ENCODE measurements around the gene MAT2B.

Gene MAT2B

DNA sequence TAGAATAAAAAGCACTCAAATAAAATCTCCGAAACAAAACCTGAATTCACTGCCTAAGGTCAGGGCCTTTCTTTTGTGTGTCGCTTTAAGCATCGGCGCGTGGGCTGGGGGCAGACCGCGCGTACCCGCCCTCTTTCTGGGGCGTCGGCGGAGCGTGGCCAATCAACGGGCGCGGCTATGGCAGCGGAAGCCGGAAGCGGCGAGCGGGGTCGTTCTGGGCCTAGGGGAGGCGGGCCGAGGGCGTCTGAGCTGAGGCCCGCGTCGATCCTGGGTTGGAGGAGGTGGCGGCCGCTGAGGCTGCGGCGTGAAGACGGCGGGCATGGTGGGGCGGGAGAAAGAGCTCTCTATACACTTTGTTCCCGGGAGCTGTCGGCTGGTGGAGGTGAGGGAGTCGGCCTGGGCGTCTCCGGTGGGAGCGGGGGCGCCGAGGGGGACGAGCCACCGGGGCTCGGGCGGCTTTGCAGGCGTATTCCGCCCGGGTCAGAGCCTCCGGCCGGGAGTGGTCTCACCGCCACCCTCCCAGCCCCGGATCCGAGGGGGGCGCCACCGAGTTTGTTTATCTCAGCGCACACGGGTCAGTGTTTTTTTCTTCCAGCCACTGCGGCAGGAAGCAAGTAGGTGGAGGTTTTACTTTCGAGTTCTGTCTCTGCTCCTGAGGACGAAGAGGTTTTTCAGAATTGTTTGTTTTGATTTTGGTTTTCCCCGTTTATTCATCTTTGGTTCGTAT is at the start of gene MAT2B:
TSS of gene MAT2B (plus strand) at position 252 of the 727 bp plus-strand sequence. CDS start at position 320, 68 bp downstream.
- peak; percentile 91 to 96 for DNase-seq

DNA sequence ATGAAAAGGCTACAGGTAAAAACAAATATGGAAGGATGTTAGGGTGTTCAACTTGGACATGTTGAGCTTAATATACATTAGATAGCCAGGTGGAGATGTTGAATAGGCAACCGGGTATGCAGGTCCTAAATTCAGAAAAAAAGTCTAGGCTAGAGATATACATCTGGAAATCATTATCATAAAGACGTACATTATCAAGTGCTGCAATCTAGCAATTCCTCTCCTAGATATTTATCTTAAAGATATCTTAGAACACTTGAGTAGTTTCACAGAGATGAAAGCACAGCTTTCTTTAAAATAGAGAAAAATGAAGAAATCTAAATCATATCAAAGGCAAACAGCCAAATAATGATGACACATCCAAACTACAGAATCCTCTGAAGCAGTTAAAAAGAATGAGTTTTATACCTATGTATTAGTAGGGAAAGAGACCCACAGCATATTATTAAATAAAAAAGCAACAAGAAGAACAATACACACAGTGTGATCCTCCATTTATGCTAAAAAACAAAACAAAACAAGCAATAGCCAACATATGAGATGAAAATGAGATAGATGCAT is 49.3 kb upstream of the MAT2B start:
- no peak for DNase-seq

DNA sequence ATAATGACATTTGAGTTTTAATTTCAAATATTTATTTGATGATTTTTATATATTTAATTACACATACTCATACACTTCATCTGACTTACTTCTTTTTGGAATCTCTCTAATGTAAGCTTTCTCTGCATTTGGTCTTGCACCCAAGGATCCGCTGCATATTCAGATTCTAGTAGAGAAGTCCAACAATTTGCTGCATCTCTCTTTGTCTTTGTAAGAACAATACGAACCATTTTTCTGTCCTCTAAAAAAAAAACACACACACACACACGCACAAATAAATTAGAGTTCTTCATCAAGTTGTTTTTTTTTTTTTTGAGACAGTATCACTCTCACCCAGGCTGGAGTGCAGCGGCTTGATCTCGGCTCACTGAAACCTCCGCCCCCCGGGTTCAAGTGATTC is 48.6 kb upstream of the MAT2B start:
- no peak for DNase-seq

DNA sequence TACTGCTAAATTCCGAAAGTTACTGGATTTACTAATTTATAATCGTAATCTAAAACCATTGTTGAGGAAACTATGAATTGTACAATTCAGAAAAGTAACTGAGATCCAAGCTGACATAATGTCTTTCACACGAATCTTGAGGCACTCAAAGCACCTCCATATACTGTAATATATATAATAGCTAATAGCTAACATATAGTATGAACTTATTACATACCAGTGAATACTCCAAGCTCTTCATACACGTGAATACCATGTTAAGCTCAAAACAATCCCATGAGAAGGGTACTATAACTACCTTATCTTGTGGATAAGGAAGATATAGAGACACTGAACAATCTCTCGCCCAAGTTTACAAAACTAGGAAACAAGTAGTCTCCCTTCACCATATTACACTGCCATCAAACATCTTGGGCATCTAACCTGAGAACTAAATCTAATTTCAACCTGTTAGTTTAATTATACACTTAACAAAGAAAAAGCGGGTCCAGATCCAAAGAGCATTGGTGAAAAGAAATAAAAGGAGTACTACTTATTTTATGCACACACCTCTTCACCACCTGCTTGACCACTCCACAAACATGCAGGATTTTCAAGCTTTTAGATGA is 46.5 kb upstream of the MAT2B start:
- no peak for DNase-seq

GRCh38 chr5:163459462-163459818 is 46.0 kb upstream of the MAT2B start:
- peak in 1 of 2 donors; percentile 13 for DNase-seq

DNA sequence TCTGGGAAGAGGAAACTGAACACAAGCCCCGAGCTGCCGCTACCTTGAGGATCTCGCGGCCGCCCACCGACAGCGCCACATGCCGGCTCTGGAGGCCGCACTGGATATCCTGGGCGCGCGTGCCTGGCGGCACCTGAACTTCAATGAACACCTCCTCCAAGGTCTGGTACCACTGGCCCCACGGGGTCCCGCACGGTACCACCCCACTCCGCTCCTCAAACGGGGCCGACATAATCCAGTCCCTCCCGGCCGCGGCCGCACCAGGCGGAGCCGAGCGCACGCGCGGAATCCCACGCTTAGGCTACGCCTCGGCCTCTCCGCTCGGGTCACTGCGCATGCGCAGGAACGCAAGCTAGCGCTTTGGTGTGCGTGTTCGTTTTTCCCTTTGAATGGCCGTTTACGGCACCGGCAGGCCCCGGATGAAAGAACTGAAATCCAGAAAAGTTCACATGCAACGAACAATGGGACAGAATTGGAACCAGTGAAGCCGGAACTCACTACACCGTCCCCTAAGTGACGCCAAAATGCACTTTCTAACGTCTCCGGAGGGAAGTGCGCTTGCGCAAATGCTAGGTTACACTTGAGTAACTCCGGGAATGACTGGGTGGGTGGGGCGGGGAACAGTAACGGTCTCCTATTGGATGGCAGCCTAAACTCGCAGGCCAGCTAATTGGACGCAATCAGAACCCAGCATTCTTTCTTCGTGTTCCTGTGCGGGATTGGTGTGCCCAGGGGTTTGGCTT is 45.4 kb upstream of the MAT2B start, which contains the start of gene NUDCD2:
TSS of gene NUDCD2 (minus strand) at position 284 of the 743 bp plus-strand sequence. CDS start at position 232, 52 bp downstream.
- peak; percentile 96 to 98 for DNase-seq

DNA sequence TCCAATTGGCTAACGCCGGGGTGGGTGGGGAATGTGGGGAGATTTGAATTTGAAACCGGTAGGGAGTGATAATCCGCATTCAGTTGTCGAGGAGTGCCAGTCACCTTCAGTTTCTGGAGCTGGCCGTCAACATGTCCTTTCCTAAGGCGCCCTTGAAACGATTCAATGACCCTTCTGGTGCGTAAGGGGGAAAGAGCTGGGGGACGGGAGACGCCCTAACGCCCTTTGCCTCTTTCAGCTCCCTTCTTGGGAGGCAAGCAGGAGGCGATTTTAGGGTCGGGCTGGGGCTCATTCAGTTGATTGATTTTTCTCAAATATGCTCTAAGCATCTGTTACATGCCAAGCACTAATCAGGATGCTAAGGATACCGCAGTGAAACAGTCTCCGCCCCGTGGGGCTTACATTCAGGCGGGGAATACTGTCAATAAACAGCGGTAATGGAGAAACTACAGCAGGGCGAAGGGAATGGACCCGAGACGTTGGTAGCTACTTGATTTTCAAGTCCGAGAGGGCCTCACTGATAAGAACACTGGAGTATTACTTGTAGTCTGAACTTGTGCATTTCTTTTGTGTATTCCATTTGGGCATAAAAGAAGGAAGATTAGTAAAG is 44.8 kb upstream of the MAT2B start, which contains the start of gene HMMR:
TSS of gene HMMR (plus strand) at position 71 of the 610 bp plus-strand sequence. CDS start at position 132, 61 bp downstream.
- no peak for DNase-seq

GRCh38 chr5:163463063-163463435 is 42.4 kb upstream of the MAT2B start:
- no peak for DNase-seq

DNA sequence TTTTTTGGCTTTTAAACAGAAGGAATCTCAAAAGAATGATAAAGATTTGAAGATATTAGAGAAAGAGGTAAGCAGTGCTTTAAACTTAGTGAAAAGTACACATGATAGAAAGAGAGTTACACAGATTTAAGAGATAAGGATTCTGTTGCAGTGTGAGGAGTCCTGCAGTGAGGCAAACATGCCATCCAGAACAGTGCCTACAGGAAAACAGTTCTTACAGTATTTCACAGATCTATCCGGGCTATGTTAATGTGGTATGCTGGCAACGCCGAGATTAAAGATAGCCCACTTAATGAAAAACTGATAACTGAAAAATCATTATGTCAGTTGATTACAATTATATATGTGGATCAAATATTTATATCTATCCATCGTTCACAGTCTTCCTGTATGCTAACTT is 37.7 kb upstream of the MAT2B start:
- no peak for DNase-seq

- no peak for DNase-seq
Observed at GRCh38 chr5:163473635-163474243, 31.7 kb upstream of the MAT2B start.

DNA sequence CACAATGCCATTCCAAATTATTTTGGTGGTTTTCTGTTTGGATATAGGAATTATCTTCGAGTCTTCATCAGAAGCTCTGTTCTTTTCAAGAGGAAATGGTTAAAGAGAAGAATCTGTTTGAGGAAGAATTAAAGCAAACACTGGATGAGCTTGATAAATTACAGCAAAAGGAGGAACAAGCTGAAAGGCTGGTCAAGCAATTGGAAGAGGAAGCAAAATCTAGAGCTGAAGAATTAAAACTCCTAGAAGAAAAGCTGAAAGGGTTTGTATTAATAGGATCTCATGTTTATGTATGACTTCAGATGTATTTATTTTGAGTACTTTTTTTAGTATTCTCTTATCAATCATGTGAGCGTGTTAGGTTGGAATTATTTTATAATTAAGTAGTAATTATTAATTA is 30.0 kb upstream of the MAT2B start:
- peak in 1 of 2 donors; percentile 11 for DNase-seq

DNA sequence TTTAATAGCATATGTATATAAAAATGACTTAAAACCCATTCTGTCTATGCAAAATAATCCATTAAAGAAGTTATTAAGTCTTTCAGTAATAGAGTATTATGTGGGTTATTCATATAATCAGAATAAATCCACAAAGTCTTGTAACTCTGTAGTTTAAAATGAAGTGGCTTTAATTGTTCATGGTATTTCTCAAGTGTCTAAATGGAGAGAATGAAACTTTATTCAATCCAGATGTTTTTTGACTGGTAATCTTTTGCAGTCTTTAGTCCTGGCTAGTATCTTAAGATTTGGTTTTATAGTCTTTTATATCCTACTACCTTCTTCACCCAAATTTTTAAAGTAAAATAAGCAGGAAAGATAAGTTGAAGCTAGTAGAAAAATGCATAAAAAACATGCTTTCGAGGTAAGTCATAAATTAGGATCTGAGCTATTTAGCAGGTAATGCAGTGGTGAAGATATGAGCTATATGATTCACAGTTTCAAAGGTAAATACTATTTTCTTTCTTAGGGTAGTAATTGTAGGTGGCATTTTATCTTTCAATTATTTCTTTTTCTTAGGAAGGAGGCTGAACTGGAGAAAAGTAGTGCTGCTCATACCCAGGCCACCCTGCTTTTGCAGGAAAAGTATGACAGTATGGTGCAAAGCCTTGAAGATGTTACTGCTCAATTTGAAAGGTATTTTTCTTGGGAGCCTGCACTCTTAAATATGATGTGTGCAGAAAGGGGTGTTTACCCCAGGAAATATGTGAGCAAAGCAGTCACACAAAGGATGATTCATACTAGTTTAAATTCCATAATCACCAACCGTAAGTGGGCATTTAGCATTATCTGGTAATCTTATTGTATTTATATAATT is 27.1 kb upstream of the MAT2B start:
- no peak for DNase-seq

GRCh38 chr5:163478982-163479271 is 26.5 kb upstream of the MAT2B start:
- DNase-seq = no peak

- no peak for DNase-seq
Observed at GRCh38 chr5:163489055-163489744, 16.2 kb upstream of the MAT2B start.

DNA sequence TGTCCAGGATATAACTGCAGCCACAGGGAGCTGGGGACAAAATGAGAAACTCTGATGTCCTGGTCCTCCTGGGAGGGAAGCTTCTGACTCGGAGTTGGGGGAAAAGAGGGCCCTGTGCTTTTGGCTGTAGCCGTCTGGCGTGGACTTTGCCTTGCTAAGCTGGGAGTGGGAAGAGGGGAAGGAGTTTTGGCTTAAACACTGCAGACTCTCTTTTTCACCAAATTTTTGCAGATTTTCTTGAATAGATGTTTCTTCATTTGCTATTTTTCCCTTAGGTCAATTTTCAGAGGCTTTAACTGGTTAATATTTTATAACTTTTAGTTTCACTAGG is 15.7 kb upstream of the MAT2B start:
- no peak for DNase-seq

GRCh38 chr5:163496286-163496685 is 9.1 kb upstream of the MAT2B start:
- no peak for DNase-seq

- no peak for DNase-seq
Observed at GRCh38 chr5:163497315-163497714, 8.1 kb upstream of the MAT2B start.

DNA sequence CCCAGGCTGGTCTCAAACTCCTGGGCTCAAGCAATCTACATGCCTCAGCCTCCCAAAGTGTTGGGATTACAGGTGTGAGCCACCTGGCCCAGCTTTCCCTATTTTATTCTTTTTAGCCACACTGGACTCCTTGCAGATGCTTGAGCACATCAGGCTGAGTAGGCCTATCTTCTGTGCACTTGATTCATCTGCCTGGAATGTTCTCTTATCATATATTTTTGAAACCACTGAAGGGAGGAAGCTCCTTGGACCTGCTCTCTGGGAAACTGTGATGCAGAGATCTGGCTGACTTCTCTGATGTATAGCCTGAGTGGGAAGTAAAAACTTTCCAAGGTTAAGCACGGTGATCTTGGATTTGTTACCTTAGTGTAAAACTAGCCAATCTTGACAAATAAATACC is 6.5 kb upstream of the MAT2B start:
- no peak for DNase-seq

- DNase-seq = no peak
Observed at GRCh38 chr5:163502521-163502920, 2.9 kb upstream of the MAT2B start.

DNA sequence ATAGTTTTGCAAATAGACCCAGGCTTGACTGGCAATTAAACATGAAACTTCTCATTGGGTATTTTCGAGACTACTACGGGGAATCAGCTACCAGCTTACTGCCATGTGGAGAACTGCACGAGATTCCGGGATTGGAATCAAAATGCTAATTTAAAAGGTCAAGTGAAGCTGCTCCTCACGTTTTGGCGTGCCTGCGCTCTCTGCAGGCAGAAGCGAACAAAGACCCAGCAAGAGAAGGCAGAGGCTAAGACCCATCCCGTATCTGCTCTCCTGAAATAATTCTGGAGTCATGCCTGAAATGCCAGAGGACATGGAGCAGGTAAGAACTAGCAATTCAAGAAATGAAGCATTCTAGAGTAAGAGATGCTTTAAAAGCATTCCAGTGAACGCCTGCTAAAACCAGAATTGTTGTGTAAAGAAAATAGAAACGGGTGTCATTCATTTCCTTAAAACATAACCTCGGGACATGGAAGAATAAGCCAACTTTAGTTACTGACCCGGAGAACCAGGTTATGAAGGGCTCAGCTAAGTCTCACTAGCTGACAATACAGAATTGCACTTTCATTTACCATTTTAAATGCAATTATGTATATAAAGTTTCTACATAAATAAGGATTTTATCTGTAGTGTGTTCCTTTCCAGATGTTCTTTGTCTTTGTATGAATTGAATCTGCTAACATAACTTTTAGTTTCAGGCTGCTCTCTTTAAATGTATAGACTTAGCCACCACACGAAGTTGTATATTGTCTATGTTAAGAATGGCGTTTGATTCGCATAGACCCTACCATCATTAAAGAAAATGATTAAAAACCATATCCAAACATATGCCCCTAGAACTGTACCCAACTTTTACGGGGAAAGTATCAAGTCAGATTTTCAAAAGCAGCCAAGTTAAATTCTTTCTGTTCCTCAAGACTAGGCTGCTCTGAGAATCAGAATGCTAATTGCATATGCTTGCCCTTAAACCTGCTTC is 2.0 kb upstream of the MAT2B start:
- peak in 1 of 2 donors; percentile 69 for DNase-seq
